ENCODE results near the gene JUN.
"Not testable (repeated sequence)": the region's sequence is repeated elsewhere in the genome, so short reads cannot be mapped to it uniquely, and the experiment has no call there.

Gene JUN

GRCh38 chr1:58805716-58806571, 22.1 kb upstream of the JUN start:
- DNase-seq: no peak

- no peak for DNase-seq
These were observed 21.2 kb upstream of the JUN start for GRCh38 chr1:58804853-58805565.

GRCh38 chr1:58803858-58804257, 20.0 kb upstream of the JUN start:
- DNase-seq: no peak

- no peak for DNase-seq
These were observed 19.0 kb upstream of the JUN start for GRCh38 chr1:58802640-58803399.

GRCh38 chr1:58801286-58801685, 17.4 kb upstream of the JUN start:
- DNase-seq: not testable (repeated sequence)

GRCh38 chr1:58799650-58800049, 15.8 kb upstream of the JUN start:
- DNase-seq: no peak

GRCh38 chr1:58798910-58799442, 15.1 kb upstream of the JUN start:
- DNase-seq: no peak

- no peak for DNase-seq
These were observed 12.6 kb upstream of the JUN start for GRCh38 chr1:58796416-58796815.

- DNase-seq: no peak
These were observed 10.7 kb upstream of the JUN start for GRCh38 chr1:58794585-58794984.

- DNase-seq: no peak
These were observed 9.0 kb upstream of the JUN start for GRCh38 chr1:58792846-58793245.

GRCh38 chr1:58791106-58791505, 7.3 kb upstream of the JUN start:
- no peak for DNase-seq

GRCh38 chr1:58789996-58790660, 6.3 kb upstream of the JUN start:
- no peak for DNase-seq

- no peak for DNase-seq
These were observed 5.5 kb upstream of the JUN start for GRCh38 chr1:58789322-58789856.

- DNase-seq: no peak
These were observed 4.4 kb upstream of the JUN start for GRCh38 chr1:58788259-58788658.

- no peak for DNase-seq
These were observed 3.0 kb upstream of the JUN start for GRCh38 chr1:58786927-58787245.

- DNase-seq: no peak
These were observed 2.5 kb upstream of the JUN start for GRCh38 chr1:58786184-58786926.

GRCh38 chr1:58785442-58786058, 1.7 kb upstream of the JUN start:
- DNase-seq: peak; percentile 39

GRCh38 chr1:58784758-58785441, 1.1 kb upstream of the JUN start:
- DNase-seq: peak; percentile 75

- peak; percentile 58 for DNase-seq
These were observed 506 bp downstream of the JUN start for GRCh38 chr1:58783090-58783992.
